ENCODE measurements around the gene JSRP1.

The JSRP1 gene

DNA sequence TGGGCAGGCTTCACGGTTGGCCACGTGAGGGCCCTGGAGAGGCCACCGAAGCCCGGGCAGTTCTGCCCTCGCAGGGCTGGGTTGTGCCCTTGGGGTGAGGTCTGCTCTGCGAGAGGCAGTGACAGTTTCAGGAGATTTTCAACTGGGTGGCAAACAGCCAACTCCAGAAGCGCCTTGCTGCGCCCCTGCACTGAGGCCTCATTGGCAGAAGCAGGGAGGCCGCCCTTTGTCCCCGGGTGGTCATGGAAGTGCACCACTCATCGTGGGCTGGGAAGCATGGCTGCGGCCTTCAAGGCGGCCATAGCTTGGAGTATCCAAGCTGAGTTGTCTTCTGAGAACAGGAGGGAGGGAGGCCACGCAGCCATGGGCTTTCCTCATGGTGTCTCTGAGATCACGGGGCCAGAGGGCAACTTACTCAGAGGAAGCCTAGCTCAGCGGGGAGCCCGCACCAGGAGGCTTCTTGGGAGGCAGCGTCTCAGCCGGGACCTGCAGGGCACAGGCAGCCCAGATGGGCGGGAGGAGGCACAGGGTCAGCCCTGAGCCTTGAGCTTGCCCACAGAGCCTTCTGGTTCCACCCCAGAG, 34.9 kb downstream of the JSRP1 start:
- no peak overlapping the region for H3K27ac ChIP-seq
- TF ChIP-seq ZFX (IDR thresholded peaks at IDR 0.05) = no peak
- TF ChIP-seq, protein P1, sequence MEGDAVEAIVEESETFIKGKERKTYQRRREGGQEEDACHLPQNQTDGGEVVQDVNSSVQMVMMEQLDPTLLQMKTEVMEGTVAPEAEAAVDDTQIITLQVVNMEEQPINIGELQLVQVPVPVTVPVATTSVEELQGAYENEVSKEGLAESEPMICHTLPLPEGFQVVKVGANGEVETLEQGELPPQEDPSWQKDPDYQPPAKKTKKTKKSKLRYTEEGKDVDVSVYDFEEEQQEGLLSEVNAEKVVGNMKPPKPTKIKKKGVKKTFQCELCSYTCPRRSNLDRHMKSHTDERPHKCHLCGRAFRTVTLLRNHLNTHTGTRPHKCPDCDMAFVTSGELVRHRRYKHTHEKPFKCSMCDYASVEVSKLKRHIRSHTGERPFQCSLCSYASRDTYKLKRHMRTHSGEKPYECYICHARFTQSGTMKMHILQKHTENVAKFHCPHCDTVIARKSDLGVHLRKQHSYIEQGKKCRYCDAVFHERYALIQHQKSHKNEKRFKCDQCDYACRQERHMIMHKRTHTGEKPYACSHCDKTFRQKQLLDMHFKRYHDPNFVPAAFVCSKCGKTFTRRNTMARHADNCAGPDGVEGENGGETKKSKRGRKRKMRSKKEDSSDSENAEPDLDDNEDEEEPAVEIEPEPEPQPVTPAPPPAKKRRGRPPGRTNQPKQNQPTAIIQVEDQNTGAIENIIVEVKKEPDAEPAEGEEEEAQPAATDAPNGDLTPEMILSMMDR (conservative IDR thresholded peaks at IDR 0.05) = no peak

DNA sequence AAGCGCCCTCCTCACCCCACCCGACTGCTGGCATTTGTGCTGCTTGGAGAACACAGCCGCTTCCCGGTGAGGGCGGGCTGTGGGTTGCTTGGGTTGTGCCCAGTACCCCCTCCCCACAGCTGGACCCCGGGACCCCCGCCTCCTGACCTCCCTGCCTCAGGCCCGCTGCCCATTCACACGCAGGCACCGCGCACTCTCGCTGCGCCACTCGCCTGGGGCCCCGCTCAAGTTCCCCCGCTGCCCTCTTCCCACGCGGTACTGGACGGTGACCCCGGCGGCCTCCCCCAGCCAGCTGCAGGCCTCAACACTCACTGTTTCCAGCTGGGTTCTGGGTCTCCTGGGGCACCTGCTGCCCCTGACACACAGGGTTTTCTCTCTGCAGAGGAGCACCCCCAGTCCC, 36.5 kb downstream of the JSRP1 start:
- H3K27ac ChIP-seq = no peak overlapping the region
- TF ChIP-seq, protein P1 (conservative IDR thresholded peaks at IDR 0.05) = no peak
- no peak for TF ChIP-seq ZFX (IDR thresholded peaks at IDR 0.05)

DNA sequence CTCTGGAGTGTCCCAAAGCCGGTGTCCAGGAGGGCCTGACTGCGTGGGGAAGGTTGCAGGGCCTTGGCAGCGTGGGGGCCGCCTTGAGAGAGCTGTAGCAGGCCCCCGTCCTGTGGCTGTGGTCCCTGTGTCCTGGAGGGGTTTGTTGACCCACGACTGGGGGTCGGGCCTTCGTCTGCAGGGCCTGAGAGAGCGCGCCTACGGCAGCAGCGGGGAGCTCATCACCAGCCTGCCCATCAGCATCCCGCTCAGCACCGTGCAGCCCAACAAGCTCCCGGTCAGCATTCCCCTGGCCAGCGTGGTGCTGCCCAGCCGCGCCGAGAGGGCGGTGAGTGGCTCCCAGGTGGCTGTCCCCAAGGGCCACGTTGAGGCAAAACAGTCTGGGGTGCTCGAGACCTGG, 38.6 kb downstream of the JSRP1 start:
- no peak for TF ChIP-seq ZFX (IDR thresholded peaks at IDR 0.05)
- TF ChIP-seq, protein P1 (conservative IDR thresholded peaks at IDR 0.05) = no peak
- no peak overlapping the region for H3K27ac ChIP-seq

DNA sequence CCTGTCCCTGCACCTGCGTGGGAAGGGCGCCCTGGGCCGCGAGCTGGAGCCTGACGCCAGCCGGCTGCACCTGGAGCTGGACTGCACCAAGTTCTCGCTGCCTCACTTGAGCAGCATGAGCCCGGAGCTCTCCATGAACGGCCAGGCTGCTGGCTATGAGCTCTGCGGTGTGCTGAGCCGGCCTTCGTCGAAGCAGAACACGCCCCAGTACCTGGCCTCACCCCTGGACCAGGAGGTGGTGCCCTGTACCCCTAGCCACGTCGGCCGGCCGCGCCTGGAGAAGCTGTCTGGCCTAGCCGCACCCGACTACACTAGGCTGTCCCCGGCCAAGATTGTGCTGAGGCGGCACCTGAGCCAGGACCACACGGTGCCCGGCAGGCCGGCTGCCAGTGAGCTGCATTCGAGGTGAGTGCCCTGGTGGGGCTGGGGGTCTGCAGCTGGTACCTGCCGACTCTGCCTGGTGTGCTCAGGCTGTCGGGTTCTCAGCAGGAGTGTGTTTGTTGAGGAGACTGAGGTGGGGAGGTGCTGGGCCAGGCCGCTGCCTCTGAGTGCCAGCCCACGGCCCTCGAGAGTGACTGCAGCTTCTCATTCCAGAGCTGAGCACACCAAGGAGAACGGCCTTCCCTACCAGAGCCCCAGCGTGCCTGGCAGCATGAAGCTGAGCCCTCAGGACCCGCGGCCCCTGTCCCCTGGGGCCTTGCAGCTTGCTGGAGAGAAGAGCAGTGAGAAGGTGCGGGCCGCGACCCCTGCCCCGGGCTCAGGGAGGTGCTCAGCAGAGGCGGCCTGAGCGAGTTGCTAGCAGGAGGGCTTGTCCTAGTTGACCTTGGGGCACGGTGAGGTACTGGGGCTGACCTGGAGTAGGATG, 39.6 kb downstream of the JSRP1 start:
- no peak overlapping the region for H3K27ac ChIP-seq

DNA sequence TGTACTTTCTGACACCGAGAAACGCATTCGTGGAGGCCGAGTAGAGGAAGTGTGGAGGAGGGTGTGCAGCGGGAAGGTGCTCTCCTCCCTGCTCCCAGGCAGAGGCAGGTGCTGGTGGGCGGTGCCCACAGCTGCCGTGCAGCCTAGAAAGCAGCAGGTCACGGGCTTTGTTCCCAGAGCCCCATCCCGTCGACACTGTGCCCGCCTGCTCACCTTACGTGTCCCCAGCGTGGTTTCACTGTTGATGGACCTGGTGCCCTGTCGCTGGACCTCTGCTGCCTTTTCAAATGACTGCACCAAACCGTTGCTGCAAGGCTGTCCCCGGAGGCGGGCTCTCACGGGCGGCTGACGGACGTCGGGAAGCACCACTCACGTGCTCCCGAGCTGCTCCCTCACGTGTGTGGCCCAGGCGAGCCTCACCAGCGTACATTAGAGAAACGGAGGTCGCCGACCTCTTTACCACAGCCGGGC, 40.9 kb downstream of the JSRP1 start:
- TF ChIP-seq, protein P1 (conservative IDR thresholded peaks at IDR 0.05) = no peak
- no peak for TF ChIP-seq ZFX (IDR thresholded peaks at IDR 0.05)
- no peak overlapping the region for H3K27ac ChIP-seq

More for the DNA sequence above, 39.6 kb downstream of the JSRP1 start:
- TF ChIP-seq, protein P1 (conservative IDR thresholded peaks at IDR 0.05) = no peak
- no peak for TF ChIP-seq ZFX (IDR thresholded peaks at IDR 0.05)

DNA sequence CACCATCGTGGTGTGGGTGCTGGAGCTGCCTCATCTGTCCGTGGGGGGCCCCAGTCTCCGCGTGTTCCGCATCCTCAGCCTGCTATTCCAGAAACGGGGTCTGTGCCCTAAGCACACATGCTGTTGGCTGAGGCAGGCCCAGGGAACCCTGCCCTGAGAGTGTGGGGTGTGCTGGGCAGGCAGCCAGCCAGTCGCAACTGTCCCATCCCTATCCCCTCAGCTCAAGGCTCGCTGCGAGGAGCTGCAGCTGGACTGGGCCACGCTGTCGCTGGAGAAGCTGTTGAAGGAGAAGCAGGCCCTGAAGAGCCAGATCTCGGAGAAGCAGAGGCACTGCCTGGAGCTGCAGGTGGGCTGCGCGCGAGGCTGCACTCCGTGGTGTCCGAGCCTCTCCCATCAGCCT, 42.0 kb downstream of the JSRP1 start:
- no peak overlapping the region for H3K27ac ChIP-seq
- TF ChIP-seq ZFX (IDR thresholded peaks at IDR 0.05) = no peak
- TF ChIP-seq, protein P1 (conservative IDR thresholded peaks at IDR 0.05) = no peak

DNA sequence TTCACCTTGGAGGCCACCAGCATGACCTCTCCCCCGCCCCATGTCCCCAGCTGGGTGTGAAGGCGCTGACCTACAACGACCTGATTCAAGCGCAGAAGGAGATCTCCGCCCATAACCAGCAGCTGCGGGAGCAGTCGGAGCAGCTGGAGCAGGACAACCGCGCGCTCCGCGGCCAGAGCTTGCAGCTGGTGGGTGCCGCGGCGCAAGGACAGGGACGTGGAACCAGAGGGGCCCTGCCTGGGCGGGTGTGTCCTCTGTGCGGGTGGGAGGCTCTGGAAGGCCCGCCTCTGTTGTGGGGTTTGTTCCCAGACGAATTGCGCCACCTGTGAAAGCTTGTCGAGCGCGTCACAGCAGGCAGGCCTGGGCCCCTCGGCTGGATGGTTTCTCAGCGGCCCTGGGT, 42.4 kb downstream of the JSRP1 start:
- TF ChIP-seq, protein P1 (conservative IDR thresholded peaks at IDR 0.05) = no peak
- TF ChIP-seq ZFX (IDR thresholded peaks at IDR 0.05) = no peak
- H3K27ac ChIP-seq = no peak overlapping the region
